GM19463 (cell line): Measurements from ENCODE around the gene HIVEP3.

Source experiments
- ATAC-seq: cut with Tn5 transposase; IDR thresholded peaks from one replicate; pipeline ENCODE4 v1.9.1; 2021; ENCODE audit warnings: mild to moderate bottlenecking, moderate library complexity; ENCODE audit not compliant: unreplicated experiment

HIVEP3 gene

GRCh38 chr1:41528106-41528505 lies 390.6 kb downstream of the HIVEP3 start:
- no peak for ATAC-seq

DNA sequence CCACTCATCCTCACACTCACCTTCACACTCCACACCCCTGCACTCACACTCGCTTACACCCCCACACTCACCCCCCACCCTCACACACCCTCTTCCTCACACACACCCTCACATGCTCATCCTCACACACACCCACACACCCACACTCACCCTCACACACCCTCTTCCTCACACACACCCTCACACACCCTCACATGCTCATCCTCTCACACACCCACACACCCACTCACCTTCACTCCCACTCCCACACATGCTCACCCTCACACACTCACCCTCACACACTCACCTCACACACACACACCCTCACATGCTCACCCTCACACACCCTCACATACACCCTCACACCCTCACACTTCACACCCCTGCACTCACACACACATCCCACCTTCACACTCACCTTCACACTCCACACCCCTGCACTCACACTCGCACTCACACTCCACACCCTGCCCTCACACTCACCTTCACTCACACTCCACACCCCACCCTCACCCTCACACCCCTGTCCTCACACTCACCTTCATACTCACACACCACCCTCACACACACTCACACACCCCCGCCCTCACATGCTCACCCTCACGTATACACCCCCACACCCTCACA lies 391.7 kb downstream of the HIVEP3 start:
- no peak for ATAC-seq

- no peak for ATAC-seq
Observed at GRCh38 chr1:41525891-41526587, 392.7 kb downstream of the HIVEP3 start.

- no peak for ATAC-seq
Observed at GRCh38 chr1:41524676-41525675, 393.7 kb downstream of the HIVEP3 start.

GRCh38 chr1:41523949-41524675 lies 394.6 kb downstream of the HIVEP3 start:
- no peak for ATAC-seq

GRCh38 chr1:41523071-41523470 lies 395.7 kb downstream of the HIVEP3 start:
- ATAC-seq: no peak

- no peak for ATAC-seq
Observed at GRCh38 chr1:41521766-41522165, 397.0 kb downstream of the HIVEP3 start.

DNA sequence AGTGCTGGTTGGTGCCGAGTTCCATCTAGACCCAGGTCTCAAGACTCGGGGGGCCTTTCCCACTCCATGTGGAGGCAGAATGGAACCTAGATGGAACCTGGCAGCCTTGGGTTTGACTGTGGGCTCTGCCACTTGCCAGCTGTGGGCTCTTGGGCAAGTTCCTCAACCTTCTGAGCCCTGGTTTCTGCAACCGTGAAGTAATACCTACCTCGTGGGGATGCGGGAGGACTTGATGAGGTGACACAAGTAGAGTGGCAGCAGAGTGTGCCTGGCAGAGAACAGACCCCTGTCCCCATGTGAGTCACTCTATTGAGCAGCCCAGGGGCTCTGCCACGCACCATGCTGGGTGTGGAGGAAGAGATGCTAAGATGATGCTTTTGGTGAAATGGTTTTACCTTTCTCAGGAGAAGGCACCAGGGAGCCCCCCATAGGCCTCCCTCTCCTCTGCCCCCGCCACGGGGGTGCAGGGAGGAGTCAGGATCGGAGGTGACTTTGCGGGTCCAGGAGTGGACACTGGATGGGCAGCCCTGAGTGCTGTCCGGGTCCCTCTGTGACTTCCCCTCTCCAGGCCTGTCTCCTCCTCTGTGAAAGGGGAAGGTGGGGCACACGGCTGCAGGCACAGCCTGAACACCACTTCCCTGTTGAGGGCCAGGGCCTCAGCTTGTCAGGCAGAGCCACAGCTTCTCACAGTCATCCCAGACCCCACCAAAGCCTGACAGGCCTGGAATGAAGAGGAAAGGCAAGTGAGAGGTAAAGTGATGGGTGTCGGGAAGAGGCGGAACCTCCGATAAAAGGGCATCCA lies 397.6 kb downstream of the HIVEP3 start:
- ATAC-seq: no peak

DNA sequence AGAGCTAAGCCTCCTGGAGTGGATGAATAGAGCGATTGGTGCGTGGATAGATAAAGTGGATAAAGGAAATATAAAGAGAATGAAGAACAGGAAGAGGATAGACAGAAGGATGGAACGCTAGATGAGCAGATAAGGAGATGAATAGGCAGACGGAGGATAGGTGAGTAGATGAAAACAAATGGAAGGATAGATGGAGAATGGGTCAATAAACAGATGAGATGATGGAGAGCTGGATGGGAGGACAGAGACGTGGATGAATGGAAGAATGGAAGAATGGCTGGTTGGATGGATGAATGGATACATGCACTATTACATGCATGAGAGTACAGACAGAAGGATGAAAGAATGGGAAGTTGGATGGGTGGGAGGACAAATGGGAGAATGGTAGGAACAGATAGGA lies 399.1 kb downstream of the HIVEP3 start:
- no peak for ATAC-seq

- ATAC-seq: no peak
Observed at GRCh38 chr1:41518471-41518870, 400.3 kb downstream of the HIVEP3 start.

DNA sequence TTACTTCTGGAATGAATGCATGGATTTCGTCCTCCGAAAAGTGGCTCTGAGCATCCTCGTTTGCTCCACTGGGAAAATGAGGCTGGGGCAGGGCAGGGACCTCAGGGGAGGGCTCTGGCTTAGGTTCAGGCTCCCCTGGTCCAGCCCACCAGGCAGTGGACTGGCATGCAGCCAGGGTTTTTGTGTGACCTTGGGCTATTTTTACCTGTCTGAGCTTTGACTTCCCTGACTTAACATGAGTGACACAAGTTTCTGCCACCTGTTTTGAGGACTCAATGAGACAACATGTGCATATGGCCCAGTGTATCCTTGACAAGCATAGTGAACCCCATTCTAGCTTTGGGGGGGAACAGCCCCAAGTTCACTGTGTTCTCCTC lies 401.7 kb downstream of the HIVEP3 start:
- no peak for ATAC-seq

DNA sequence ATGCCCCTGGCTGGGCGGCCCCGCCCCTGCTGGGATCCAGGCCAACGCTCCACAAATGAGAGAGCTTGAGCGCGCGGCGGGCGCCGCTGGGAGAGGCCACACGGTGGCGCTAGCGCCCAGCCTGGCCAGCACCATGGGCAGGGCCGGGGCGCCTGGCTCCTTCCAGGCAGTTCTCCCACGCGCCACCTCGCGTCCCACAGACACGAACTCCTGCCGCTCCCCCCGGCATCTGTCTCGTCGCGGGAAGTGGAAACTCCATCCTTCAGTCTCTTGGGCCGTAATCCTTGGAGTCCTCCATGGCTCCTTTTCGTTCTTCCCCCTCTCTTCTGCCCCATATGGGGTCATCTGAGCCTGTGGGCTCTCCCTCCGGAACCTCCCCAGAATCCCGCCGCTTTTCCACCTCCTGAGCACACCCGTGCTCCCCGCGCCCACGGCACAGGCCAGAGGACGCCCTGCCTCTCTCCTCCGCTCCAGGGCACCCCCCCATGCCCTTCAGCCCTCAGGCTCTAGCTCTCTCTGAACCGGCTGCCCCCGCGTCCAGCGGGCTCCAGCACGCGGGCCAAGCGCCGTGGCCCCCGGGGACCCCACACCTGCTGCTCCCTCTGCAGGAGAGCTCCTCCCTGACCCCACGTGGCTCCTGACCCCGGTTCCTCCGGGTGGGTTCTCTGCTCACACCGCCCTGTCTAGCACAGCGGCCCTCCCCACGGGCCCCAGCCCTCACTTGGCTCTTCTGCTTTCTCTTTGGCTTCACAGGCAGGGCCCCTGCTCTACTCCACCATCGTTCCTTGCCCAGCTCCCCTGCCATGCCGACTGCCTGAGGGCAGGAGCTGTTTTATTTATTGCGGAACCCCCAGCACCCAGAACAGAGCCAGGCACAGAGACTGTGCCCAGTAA lies 402.3 kb downstream of the HIVEP3 start:
- ATAC-seq: peak; percentile 73

DNA sequence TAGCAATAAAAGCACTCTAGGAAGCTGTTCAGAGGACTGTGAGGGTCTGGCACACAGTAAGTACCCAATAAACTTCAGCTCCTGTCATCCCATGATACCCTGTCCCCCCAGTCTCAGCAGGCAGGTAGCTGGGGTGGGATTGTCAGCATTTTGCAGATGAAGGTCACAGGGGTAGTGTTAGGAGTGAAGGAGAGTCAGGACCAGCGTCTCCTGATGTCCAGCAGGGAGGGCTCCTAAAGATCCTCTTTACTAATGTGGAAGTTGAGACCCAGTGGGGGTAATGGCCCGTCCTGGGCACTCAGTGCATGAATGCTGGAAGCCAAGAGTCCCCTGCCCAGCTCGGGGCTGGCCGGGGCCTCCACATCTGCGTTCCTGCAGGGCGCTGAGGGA lies 402.9 kb downstream of the HIVEP3 start:
- no peak for ATAC-seq

GRCh38 chr1:41515131-41515678 lies 403.5 kb downstream of the HIVEP3 start:
- ATAC-seq: no peak

DNA sequence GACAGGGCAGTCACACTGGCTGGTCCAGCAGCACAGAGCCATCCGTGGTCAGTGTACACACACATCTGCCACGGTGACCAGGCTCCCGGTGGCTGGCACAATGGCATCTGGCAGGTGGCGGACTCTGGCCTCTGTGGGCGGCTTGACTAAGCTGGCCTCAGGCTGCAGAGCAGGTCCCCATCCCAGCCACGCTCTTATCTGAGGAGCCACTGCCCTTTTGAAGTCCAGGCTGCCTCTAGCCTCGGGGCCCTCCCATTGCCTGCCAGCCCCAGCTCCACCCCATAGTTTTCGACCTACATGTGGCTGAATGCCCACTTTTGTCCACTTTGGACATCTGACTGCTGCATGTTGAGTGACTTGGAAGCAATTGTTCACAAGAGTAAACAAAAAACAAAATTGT lies 404.3 kb downstream of the HIVEP3 start:
- ATAC-seq: no peak

DNA sequence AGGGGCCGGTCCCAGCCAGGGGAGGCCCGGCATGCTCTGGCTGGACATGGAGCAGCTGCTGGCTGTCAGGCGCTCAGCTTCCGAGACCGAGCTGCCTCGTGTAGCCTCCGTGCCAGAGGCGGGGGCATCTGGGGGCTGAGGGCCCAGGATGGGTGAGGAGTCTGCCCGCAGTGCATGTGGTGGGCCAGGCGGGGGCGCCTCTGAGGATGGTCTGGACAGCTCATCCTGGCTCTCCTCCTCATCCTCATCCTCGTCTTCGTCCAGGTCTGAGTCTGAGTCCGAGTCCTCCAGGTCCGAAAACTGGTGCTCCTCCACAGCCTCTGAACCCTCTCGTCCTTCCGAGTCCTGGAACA lies 405.4 kb downstream of the HIVEP3 start:
- no peak for ATAC-seq

DNA sequence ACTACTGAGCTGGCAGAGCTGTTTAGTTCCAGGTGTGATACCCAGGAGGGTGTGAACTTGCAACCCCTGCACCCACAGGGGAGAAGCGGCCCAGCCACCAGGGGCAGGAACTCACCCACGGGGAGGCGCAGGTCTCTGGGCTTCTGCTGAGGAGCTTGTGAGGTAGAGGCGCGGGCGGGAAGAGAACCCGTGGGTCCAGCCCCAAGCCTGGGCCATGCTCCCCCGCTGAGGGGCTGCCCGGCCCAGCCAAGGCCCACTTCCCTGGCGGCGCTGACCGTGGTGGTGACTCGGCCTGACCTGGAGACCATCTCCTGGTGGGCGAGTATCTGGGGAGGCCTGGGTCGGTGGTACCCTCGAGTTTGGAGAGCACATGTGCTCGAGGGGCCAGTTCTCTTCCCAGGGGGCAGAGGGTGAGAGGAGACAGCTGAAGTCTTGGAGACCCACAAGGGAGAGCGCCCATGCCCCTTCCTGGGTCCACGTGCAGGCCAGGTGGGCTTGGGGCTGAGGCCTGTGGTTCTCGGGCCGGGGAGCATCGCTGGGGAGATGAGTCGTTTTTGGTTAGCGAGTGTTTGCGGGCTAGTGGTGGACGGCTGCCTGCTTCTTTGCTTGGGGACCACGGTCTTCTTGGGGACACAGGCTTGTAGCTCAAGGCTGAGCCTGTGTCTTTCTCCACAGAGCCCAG lies 405.9 kb downstream of the HIVEP3 start:
- no peak for ATAC-seq

GRCh38 chr1:41511239-41511540 lies 407.5 kb downstream of the HIVEP3 start:
- ATAC-seq: no peak
